AG09309 (cell line): ENCODE measurements around the gene HOXC6.
"Not testable (repeated sequence)": the region's sequence is repeated elsewhere in the genome, so short reads cannot be mapped to it uniquely, and the experiment has no call there.

ENCODE experiments used
- DNase-seq: peaks from one replicate; pipeline ENCODE4 v3.0.0-alpha.2; 2010; ENCODE audit warnings: low read depth
- H3K4me3 ChIP-seq: 2 replicates; pipeline ENCODE4 v1.5.1; 2011; ENCODE audit warnings: mild to moderate bottlenecking, low read depth, low read length, moderate library complexity; ENCODE audit not compliant: control insufficient read depth
- CTCF ChIP-seq: IDR thresholded peaks from 2 replicates; pipeline ENCODE4 v1.5.1; 2011; ENCODE audit warnings: mild to moderate bottlenecking, low read depth, low read length, inconsistent platforms; ENCODE audit not compliant: insufficient read depth, control insufficient read depth; ENCODE audit errors: missing control alignments

The HOXC6 gene

GRCh38 chr12:54038871-54039414, 10.7 kb downstream of the HOXC6 start:
- H3K4me3 ChIP-seq: no peak overlapping the region
- no peak for DNase-seq

GRCh38 chr12:54039417-54040147, 11.3 kb downstream of the HOXC6 start:
- DNase-seq: no peak
- TF ChIP-seq CTCF: no peak
- no peak overlapping the region for H3K4me3 ChIP-seq

More at GRCh38 chr12:54038871-54039414, 10.7 kb downstream of the HOXC6 start:
- TF ChIP-seq CTCF: no peak

GRCh38 chr12:54040148-54040494, 11.9 kb downstream of the HOXC6 start:
- no peak for DNase-seq
- TF ChIP-seq CTCF: no peak

GRCh38 chr12:54040648-54041047, 12.4 kb downstream of the HOXC6 start:
- no peak for DNase-seq

More at GRCh38 chr12:54040148-54040494, 11.9 kb downstream of the HOXC6 start:
- no peak overlapping the region for H3K4me3 ChIP-seq

GRCh38 chr12:54041097-54041690, 13.0 kb downstream of the HOXC6 start:
- no peak overlapping the region for H3K4me3 ChIP-seq
- DNase-seq: no peak
- no peak for TF ChIP-seq CTCF

More at GRCh38 chr12:54040648-54041047, 12.4 kb downstream of the HOXC6 start:
- no peak for TF ChIP-seq CTCF
- H3K4me3 ChIP-seq: no peak overlapping the region

- not testable (repeated sequence) for H3K4me3 ChIP-seq, DNase-seq
These were observed 13.8 kb downstream of the HOXC6 start for GRCh38 chr12:54042033-54042432.
